Esophagus squamous epithelium (tissue), 4 donors: Measurements from ENCODE around the gene HGF.

Source experiments
- POLR2A ChIP-seq, 4 donors: fragments of 450-650 bp; IDR thresholded peaks; one replicate each; pipeline ENCODE4 v1.6.1; 2017; ENCODE audit warnings: antibody characterized with exemption in 4 of 4, mild to moderate bottlenecking in 4 of 4, moderate library complexity in 3 of 4
- TF ChIP-seq, protein P1 (sequence below), 6 experiments: fragments of 450-650 bp in 4 of 6; fragments of 200-600 bp in 2 of 6; sonication (generic) in 2 of 6; IDR thresholded peaks; one replicate each; pipeline ENCODE4 v1.5.1; 2016 to 2019; ENCODE audit warnings: antibody characterized with exemption in 6 of 6, mild to moderate bottlenecking in 4 of 6, moderate library complexity in 4 of 6

DNA sequence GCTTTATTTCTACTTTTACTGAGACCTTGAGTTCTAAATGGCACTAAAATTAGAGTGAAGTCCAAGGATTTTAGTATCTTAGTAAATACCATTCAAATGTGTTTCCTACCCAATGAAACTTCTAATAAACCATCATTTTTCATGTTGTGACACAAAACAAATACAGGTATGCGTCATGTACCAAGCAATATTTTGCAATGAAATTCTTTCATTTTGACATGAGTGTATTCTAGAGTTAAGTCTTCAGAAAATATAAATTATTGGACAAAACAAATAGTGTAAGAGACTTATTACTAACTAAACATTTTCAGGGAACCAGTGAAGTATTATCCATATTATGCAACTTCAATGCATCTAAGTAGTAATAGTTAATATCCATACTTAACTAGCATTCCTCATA lies 16.5 kb downstream of the HGF start:
- TF ChIP-seq, protein P1, sequence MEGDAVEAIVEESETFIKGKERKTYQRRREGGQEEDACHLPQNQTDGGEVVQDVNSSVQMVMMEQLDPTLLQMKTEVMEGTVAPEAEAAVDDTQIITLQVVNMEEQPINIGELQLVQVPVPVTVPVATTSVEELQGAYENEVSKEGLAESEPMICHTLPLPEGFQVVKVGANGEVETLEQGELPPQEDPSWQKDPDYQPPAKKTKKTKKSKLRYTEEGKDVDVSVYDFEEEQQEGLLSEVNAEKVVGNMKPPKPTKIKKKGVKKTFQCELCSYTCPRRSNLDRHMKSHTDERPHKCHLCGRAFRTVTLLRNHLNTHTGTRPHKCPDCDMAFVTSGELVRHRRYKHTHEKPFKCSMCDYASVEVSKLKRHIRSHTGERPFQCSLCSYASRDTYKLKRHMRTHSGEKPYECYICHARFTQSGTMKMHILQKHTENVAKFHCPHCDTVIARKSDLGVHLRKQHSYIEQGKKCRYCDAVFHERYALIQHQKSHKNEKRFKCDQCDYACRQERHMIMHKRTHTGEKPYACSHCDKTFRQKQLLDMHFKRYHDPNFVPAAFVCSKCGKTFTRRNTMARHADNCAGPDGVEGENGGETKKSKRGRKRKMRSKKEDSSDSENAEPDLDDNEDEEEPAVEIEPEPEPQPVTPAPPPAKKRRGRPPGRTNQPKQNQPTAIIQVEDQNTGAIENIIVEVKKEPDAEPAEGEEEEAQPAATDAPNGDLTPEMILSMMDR (IDR thresholded peaks at IDR 0.05), result no peak
- no peak for TF ChIP-seq POLR2A (IDR thresholded peaks at IDR 0.05)
